HL-60/S4 treated with retinoic acid at 250 ng/mL for 4 days and 3 days (cell line): ENCODE data around the gene DNAJC5.
"Not testable (repeated sequence)": the region's sequence is repeated elsewhere in the genome, so short reads cannot be mapped to it uniquely, and the experiment has no call there.

Experiments used
- in situ Hi-C: fragments of 300-500 bp; cut with MboI; formaldehyde crosslinking; loops from 2 replicates; pipeline ENCODE4 v1.7.0; 2022; ENCODE audit warnings: low sequenced_read_pairs

DNAJC5 gene

GRCh38 chr20:63861365-63861934, 33.5 kb upstream of the DNAJC5 start, which contains the start of gene ABHD16B:
ABHD16B (plus strand) TSS chr20:63861498; CDS start chr20:63861541, 43 bp downstream.
- in situ Hi-C loops = no loop called here

GRCh38 chr20:63861981-63862901, 32.7 kb upstream of the DNAJC5 start:
- in situ Hi-C loops = no loop called here

GRCh38 chr20:63863021-63863797, 31.7 kb upstream of the DNAJC5 start:
- in situ Hi-C loops = no loop called here

GRCh38 chr20:63863798-63864544, 31.0 kb upstream of the DNAJC5 start:
- in situ Hi-C loops = no loop called here

GRCh38 chr20:63864545-63864977, 30.4 kb upstream of the DNAJC5 start:
- in situ Hi-C loops = no loop called here

GRCh38 chr20:63864978-63865640, 29.8 kb upstream of the DNAJC5 start, which contains the start of gene TPD52L2:
TPD52L2 (plus strand) TSS chr20:63865270; CDS start chr20:63865366, 96 bp downstream.
- in situ Hi-C loops = no loop called here

- in situ Hi-C loops = not testable (repeated sequence)
Measured at GRCh38 chr20:63867042-63867441, 27.9 kb upstream of the DNAJC5 start.

- in situ Hi-C loops = no loop called here
Measured at GRCh38 chr20:63868264-63868663, 26.7 kb upstream of the DNAJC5 start.

GRCh38 chr20:63873477-63873971, 21.4 kb upstream of the DNAJC5 start:
- in situ Hi-C loops = no loop called here

GRCh38 chr20:63874241-63874640, 20.7 kb upstream of the DNAJC5 start:
- in situ Hi-C loops = not testable (repeated sequence)

- in situ Hi-C loops = no loop called here
Measured at GRCh38 chr20:63876489-63877036, 18.4 kb upstream of the DNAJC5 start.

GRCh38 chr20:63877755-63878470, 17.0 kb upstream of the DNAJC5 start:
- in situ Hi-C loops = no loop called here

- in situ Hi-C loops = no loop called here
Measured at GRCh38 chr20:63878899-63879663, 15.8 kb upstream of the DNAJC5 start.

GRCh38 chr20:63880901-63881300, 14.0 kb upstream of the DNAJC5 start:
- in situ Hi-C loops = not testable (repeated sequence)

GRCh38 chr20:63881451-63882226, 13.3 kb upstream of the DNAJC5 start:
- in situ Hi-C loops = no loop called here

GRCh38 chr20:63882257-63883200, 12.4 kb upstream of the DNAJC5 start:
- in situ Hi-C loops = no loop called here
